Common myeloid progenitor, CD34-positive (primary cell): ENCODE data around the gene OR3A2.
"Not testable (repeated sequence)": the region's sequence is repeated elsewhere in the genome, so short reads cannot be mapped to it uniquely, and the experiment has no call there.

ENCODE experiments used
- CTCF ChIA-PET: fragments of 350-600 bp; sonication (Branson Sonifier 250); formaldehyde crosslinking; loops from one replicate; lab custom pipeline; 2021; ENCODE audit warnings: antibody characterized with exemption; lab: Charles Lee
- POLR2A ChIA-PET: fragments of 350-600 bp; sonication (Branson Sonifier 250); formaldehyde crosslinking; loops from one replicate; lab custom pipeline; 2021; ENCODE audit warnings: antibody characterized with exemption; lab: Charles Lee
- DNase-seq, 3 donors: peaks; one replicate each; pipeline versions ENCODE4 v3.0.0 to v3.0.0-alpha.2; 2013
- H3K27ac ChIP-seq, 2 experiments: 1 replicate in 1 of 2; 2 replicates in 1 of 2; pipeline ENCODE4 v1.7.0; 2013; ENCODE audit warnings: inconsistent platforms in 2 of 2, low read length in 2 of 2, mild to moderate bottlenecking in 2 of 2, low read depth in 1 of 2, moderate library complexity in 1 of 2; ENCODE audit not compliant: severe bottlenecking in 2 of 2, insufficient read depth in 1 of 2, poor library complexity in 1 of 2
- H3K27me3 ChIP-seq, 5 experiments: replicated peaks in 2 of 5; 1 replicate in 3 of 5; 2 replicates in 2 of 5; pipeline versions ENCODE4 v1.6.1 to v1.7.0; 2013; ENCODE audit warnings: low read length in 4 of 5, mild to moderate bottlenecking in 2 of 5, moderate library complexity in 2 of 5, inconsistent platforms in 1 of 5; ENCODE audit not compliant: insufficient read depth in 5 of 5, control insufficient read depth in 4 of 5
- H3K36me3 ChIP-seq, 4 experiments: 1 replicate in 2 of 4; 2 replicates in 2 of 4; pipeline versions ENCODE4 v1.6.1 to v1.7.0; 2013; ENCODE audit warnings: low read length in 3 of 4, control low read depth in 1 of 4, mild to moderate bottlenecking in 1 of 4; ENCODE audit not compliant: control insufficient read depth in 4 of 4, insufficient read depth in 4 of 4
- H3K4me1 ChIP-seq, 4 experiments: 1 replicate in 3 of 4; 2 replicates in 1 of 4; pipeline versions ENCODE4 v1.6.1 to v1.7.1; 2013; ENCODE audit warnings: low read length in 3 of 4, mild to moderate bottlenecking in 3 of 4, control low read depth in 1 of 4, inconsistent platforms in 1 of 4, moderate library complexity in 1 of 4; ENCODE audit not compliant: control insufficient read depth in 4 of 4, insufficient read depth in 4 of 4; ENCODE audit errors: control extremely low read depth in 1 of 4
- H3K4me3 ChIP-seq, 7 experiments: 1 replicate in 4 of 7; 2 replicates in 3 of 7; pipeline versions ENCODE4 v1.5.1 to v1.7.0; 2013; ENCODE audit warnings: mild to moderate bottlenecking in 7 of 7, low read length in 6 of 7, moderate library complexity in 6 of 7, inconsistent platforms in 2 of 7, low read depth in 2 of 7, control low read depth in 1 of 7; ENCODE audit not compliant: insufficient read depth in 4 of 7, control insufficient read depth in 1 of 7; ENCODE audit errors: extremely low read depth in 1 of 7
- H3K9me3 ChIP-seq, 5 experiments: 1 replicate in 4 of 5; 2 replicates in 1 of 5; pipeline versions ENCODE4 v1.6.1 to v1.7.1; 2013; ENCODE audit warnings: low read length in 4 of 5, mild to moderate bottlenecking in 2 of 5, inconsistent platforms in 1 of 5, low read depth in 1 of 5, moderate library complexity in 1 of 5; ENCODE audit not compliant: control insufficient read depth in 4 of 5, insufficient read depth in 2 of 5; ENCODE audit errors: control extremely low read depth in 1 of 5
- WGBS: methylation state at CpG from one replicate; pipeline ENCODE4 v1.1.5; 2013; ENCODE audit not compliant: insufficient coverage; 5-methylcytosine and 5-hydroxymethylcytosine counted together

The OR3A2 gene

GRCh38 chr17:3403856-3404255, 17.7 kb upstream of the OR3A2 start:
- POLR2A ChIA-PET, H3K36me3 ChIP-seq, DNase-seq, H3K4me1 ChIP-seq, H3K27ac ChIP-seq, H3K4me3 ChIP-seq, H3K27me3 ChIP-seq, CTCF ChIA-PET, H3K9me3 ChIP-seq: not testable (repeated sequence)
- WGBS, result no CpG with 5 or more reads among the region's 1 CpG

GRCh38 chr17:3401786-3402185, 15.7 kb upstream of the OR3A2 start:
- Histone ChIP-seq H3K4me1 (no peaks in the 10 kb centered on the region), H3K4me3 (no peak overlapping the region), H3K9me3 (no peaks in the 10 kb centered on the region), H3K36me3 (no peaks in the 10 kb centered on the region), H3K27ac (no peak overlapping the region), H3K27me3 (peaks cover 0 to 2% (median 0%) of the 10 kb centered on the region in 5 experiments)
- ChIA-PET CTCF (no interaction called here), POLR2A (no interaction called here)
- no peak for DNase-seq
- no CpG with 5 or more reads among the region's 2 CpGs for WGBS

- Histone ChIP-seq H3K27ac (no peak overlapping the region), H3K27me3 (peaks cover 0 to 2% (median 0%) of the 10 kb centered on the region in 5 experiments), H3K9me3 (no peaks in the 10 kb centered on the region), H3K36me3 (no peaks in the 10 kb centered on the region), H3K4me3 (no peak overlapping the region), H3K4me1 (no peaks in the 10 kb centered on the region)
- ChIA-PET POLR2A (no interaction called here), CTCF (no interaction called here)
- 88% methylated on average over 6 of the region's 6 CpGs for WGBS
- peak in 1 of 3 donors; percentile 8 for DNase-seq
Observed at GRCh38 chr17:3400055-3400454, 13.9 kb upstream of the OR3A2 start.

DNA sequence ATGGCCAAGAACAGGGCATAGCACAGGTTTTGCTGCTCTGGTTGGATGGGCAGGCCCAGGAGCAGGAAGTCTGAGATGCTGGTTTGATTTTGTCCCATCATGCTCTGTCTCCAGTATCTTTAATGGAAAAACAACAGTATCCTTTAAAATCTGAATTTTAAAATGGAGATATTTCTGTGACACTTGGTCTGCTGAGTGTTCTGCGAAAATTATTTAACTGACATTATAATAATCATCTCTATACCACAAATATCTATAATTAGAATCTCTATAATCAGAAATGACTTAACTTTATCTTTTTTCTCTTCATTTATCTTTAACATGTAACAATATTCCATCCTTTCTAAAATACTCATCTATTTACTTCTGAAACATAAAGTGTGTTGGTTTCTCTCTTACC, 12.2 kb upstream of the OR3A2 start, which contains the start of gene OR1E1:
TSS of gene OR1E1 (minus strand) at position 101 of the 400 bp plus-strand sequence. CDS start at position 101, 0 bp downstream.
- WGBS, result no CpG with 5 or more reads among the region's 1 CpG
- ChIA-PET CTCF (no interaction called here), POLR2A (no interaction called here)
- Histone ChIP-seq H3K4me3 (no peak within 1 kb of the TSS), H3K36me3 (no peaks in the 10 kb centered on the region), H3K27ac (no peak within 1 kb of the TSS), H3K9me3 (no peaks in the 10 kb centered on the region), H3K4me1 (no peaks in the 10 kb centered on the region), H3K27me3 (peaks cover 0 to 2% (median 0%) of the 10 kb centered on the region in 5 experiments)
- no peak for DNase-seq

DNA sequence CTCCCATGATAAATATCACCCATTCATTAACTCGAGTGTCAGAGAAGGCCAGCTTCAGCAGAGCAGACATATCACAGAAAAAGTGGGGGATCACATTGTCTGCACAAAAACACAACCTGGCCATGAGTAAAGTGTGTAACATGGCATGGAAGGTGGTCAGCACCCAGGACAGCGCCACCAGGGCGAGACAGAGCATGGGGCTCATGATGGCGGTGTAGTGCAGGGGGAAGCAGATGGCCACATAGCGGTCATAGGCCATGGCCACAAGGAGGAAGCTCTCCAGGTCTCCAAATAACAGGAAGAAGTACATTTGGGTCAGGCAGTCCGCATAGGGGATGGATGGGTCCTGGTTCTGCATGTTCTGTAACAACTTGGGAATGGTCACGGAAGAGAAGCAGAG, 11.7 kb upstream of the OR3A2 start:
- H3K27me3 ChIP-seq, H3K4me3 ChIP-seq, H3K4me1 ChIP-seq, H3K27ac ChIP-seq, H3K36me3 ChIP-seq, POLR2A ChIA-PET, H3K9me3 ChIP-seq, CTCF ChIA-PET: not testable (repeated sequence)
- WGBS, result 44% methylated on average over 6 of the region's 7 CpGs
- DNase-seq, result peak; percentile 7 to 71 (median 62)

- no peak for DNase-seq
- H3K9me3 ChIP-seq, result peaks cover 0 to 6% (median 1%) of the 10 kb centered on the region in 5 experiments
- H3K36me3 ChIP-seq, result no peaks in the 10 kb centered on the region
- peaks cover 0 to 34% (median 7%) of the 10 kb centered on the region in 5 experiments for H3K27me3 ChIP-seq
- H3K4me3 ChIP-seq, result no peak overlapping the region
- CTCF ChIA-PET, result interaction anchor here (0.9 kb wide), 1 partner anchor 13 kb away, joined by 3 read pairs; no protein-coding TSS in a partner anchor
- POLR2A ChIA-PET, result interaction anchor here (0.5 kb wide), 1 partner anchor 143 kb away, joined by 3 read pairs; no protein-coding TSS in a partner anchor
- no peak overlapping the region for H3K27ac ChIP-seq
- 78% methylated on average over 1 of the region's 4 CpGs for WGBS
- H3K4me1 ChIP-seq, result peaks cover 0 to 7% (median 2%) of the 10 kb centered on the region in 4 experiments
Observed at GRCh38 chr17:3389791-3390190, 3.7 kb upstream of the OR3A2 start.

DNA sequence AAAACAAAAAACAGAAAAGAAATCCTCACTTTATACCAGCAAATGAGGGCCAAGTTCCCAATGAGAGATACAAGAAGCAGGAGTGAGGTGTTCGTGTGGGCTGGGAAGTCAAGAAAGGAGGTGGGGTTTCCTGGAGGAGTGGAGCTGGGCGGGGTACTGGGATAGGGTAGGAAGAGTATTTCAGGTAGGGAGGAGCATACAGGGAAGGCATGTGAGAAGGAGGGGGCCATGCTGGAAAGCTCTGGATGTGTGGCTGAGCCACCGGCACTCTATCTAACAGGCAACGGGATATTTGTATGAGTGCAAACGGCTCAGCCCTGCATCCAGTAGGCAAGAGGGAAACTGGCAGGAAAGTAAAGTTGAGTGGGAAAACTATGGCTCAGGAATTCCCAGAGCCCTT, 4.2 kb downstream of the OR3A2 start:
- WGBS, result 94% methylated on average over 5 of the region's 5 CpGs
- Histone ChIP-seq H3K4me3 (no peak overlapping the region), H3K36me3 (no peaks in the 10 kb centered on the region), H3K27ac (no peak overlapping the region), H3K27me3 (peaks cover 0 to 36% (median 4%) of the 10 kb centered on the region in 5 experiments), H3K4me1 (peaks cover 0 to 7% (median 2%) of the 10 kb centered on the region in 4 experiments), H3K9me3 (peaks cover 0 to 3% (median 0%) of the 10 kb centered on the region in 5 experiments)
- no peak for DNase-seq
- ChIA-PET POLR2A (no interaction called here), CTCF (no interaction called here)
